Endometrial microvascular endothelial cells (primary cell): ENCODE measurements around the gene SLAIN2. TPM values are rescaled to one million over a fixed set of nuclear protein-coding genes. Genes with fewer than 3 reads are reported as not detected.

ENCODE experiments used
- in situ Hi-C: cut with HindIII; loops from 2 replicates; pipeline ENCODE4 v1.10.0; 2017; ENCODE audit warnings: low sequenced_read_pairs, low pct_unique_long_range_greater_than_20kb; ENCODE audit errors: inconsistent ontology term
- total RNA-seq: library from RNA; depleted of rRNA; stranded (reverse); fragments of >200 nt; gene quantifications from one replicate; pipeline ENCODE4 v1.2.3, GENCODE V29; 2015; ENCODE audit errors: inconsistent ontology term

The SLAIN2 gene
- total RNA-seq, 1 donor from 2014 or later = 67.3 TPM

GRCh38 chr4:48472794-48473193, 131.5 kb downstream of the SLAIN2 start:
- in situ Hi-C loops = no loop called here

GRCh38 chr4:48475770-48476169, 134.4 kb downstream of the SLAIN2 start:
- in situ Hi-C loops = no loop called here

Other genes with a start within 250 kb of the SLAIN2 start
- gene TXK, start 207.3 kb upstream of the SLAIN2 start, total RNA-seq = 0.84 TPM
- 0.74 TPM for gene TEC, start 71.7 kb upstream of the SLAIN2 start, total RNA-seq
- gene SLC10A4, start 141.8 kb downstream of the SLAIN2 start, total RNA-seq = not detected
- gene ZAR1, start 148.7 kb downstream of the SLAIN2 start, total RNA-seq = not detected